Glomerular endothelial cell (primary cell): ENCODE data around the gene USP34. TPM values are rescaled to one million over a fixed set of nuclear protein-coding genes. Genes with fewer than 3 reads are reported as not detected.
"Not testable (repeated sequence)": the region's sequence is repeated elsewhere in the genome, so short reads cannot be mapped to it uniquely, and the experiment has no call there.

Experiments
- DNase-seq: peaks from one replicate; pipeline ENCODE4 v3.0.0-alpha.2; 2011; ENCODE audit warnings: low read depth, low spot score; ENCODE audit errors: extremely low read depth
- total RNA-seq: library from RNA; depleted of rRNA; stranded (reverse); fragments of >200 nt; gene quantifications from 2 replicates; pipeline ENCODE4 v1.2.3, GENCODE V29; 2015

The USP34 gene
- 68.2 and 94.1 TPM in 2 replicates for total RNA-seq

GRCh38 chr2:61470965-61471904 is at the start of gene USP34:
Gene USP34, minus strand, starts transcription at chr2:61471087. Its CDS starts 395 bp downstream, at chr2:61470692.
- no peak for DNase-seq

GRCh38 chr2:61520261-61520660 is 49.4 kb upstream of the USP34 start:
- no peak for DNase-seq

GRCh38 chr2:61512768-61513398 is 42.0 kb upstream of the USP34 start:
- no peak for DNase-seq

GRCh38 chr2:61510674-61511671 is 40.1 kb upstream of the USP34 start:
- DNase-seq, result no peak

- DNase-seq, result no peak
Observed at GRCh38 chr2:61504949-61505348, 34.1 kb upstream of the USP34 start.

GRCh38 chr2:61499060-61499459 is 28.2 kb upstream of the USP34 start:
- no peak for DNase-seq

- no peak for DNase-seq
Observed at GRCh38 chr2:61493523-61493942, 22.6 kb upstream of the USP34 start.

- no peak for DNase-seq
Observed at GRCh38 chr2:61492476-61492875, 21.6 kb upstream of the USP34 start.

- no peak for DNase-seq
Observed at GRCh38 chr2:61485281-61485680, 14.4 kb upstream of the USP34 start.

- DNase-seq, result no peak
Observed at GRCh38 chr2:61478086-61478485, 7.2 kb upstream of the USP34 start.

- DNase-seq, result not testable (repeated sequence)
Observed at GRCh38 chr2:61476929-61477589, 6.2 kb upstream of the USP34 start.

- DNase-seq, result no peak
Observed at GRCh38 chr2:61471905-61472805, 1.3 kb upstream of the USP34 start.

GRCh38 chr2:61470122-61470951 is 550 bp downstream of the USP34 start:
- DNase-seq, result no peak

GRCh38 chr2:61469424-61470121 is 1.3 kb downstream of the USP34 start:
- DNase-seq, result no peak

GRCh38 chr2:61468231-61468630 is 2.7 kb downstream of the USP34 start:
- DNase-seq, result not testable (repeated sequence)

- DNase-seq, result no peak
Observed at GRCh38 chr2:61465045-61465444, 5.8 kb downstream of the USP34 start.

GRCh38 chr2:61463769-61464475 is 7.0 kb downstream of the USP34 start:
- DNase-seq, result no peak
